HG03045 (cell line): Measurements from ENCODE around the gene MKS1.

Source experiments
- ATAC-seq: cut with Tn5 transposase; IDR thresholded peaks from one replicate; pipeline ENCODE4 v1.9.1; 2021; ENCODE audit warnings: mild to moderate bottlenecking, moderate library complexity; ENCODE audit not compliant: unreplicated experiment

MKS1 gene

GRCh38 chr17:58245428-58246103 is 26.5 kb upstream of the MKS1 start:
- ATAC-seq, result no peak

GRCh38 chr17:58244963-58245362 is 25.9 kb upstream of the MKS1 start:
- no peak for ATAC-seq

DNA sequence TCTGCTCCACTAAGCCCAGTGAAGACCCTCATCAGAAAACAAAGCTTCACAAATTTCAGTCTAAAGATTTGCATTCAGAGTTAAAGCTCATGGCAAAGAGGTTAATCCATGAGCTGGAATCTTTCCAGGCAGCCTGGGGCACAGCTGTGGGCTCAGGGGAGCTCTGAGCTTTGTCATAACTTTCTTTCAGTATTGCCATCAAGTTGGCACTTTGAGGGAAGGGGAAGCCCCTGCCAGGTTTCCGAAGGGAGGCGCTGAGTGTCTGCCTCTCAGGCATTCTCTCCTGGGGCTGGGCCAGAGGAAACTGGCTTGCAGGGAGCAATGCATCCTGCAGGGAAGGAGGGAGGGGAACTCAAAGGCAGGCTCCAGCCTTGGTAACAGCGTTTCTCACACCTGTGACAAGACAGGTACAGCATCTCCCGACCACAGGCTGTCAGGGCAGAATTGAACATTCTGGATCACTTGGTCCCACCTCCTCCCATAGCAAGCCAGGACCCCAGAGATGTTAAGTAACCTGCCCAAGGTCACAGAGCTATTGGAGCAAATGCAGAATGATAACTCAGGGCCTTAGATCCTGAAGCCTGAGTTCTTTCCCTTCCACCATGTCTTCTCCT is 23.2 kb upstream of the MKS1 start:
- ATAC-seq, result no peak

DNA sequence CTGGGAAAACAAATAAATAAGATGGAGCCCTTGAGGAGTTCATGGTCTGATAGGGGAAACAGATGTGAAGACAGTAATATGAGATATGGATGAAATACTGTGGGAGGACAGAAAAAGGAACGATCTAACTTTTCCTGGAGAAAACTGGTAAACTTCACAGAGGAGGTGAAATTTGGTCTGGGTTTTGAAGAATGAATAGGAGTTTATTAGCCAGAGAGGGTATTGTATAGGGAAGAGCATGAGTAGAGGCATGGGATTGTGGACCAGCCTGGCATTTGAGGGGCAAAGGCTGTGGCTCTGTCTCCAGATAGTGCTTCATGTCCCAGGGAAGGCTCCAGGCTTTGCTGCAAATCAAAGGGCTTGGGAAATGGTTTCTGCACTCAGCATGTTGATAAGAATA is 20.9 kb upstream of the MKS1 start:
- no peak for ATAC-seq

DNA sequence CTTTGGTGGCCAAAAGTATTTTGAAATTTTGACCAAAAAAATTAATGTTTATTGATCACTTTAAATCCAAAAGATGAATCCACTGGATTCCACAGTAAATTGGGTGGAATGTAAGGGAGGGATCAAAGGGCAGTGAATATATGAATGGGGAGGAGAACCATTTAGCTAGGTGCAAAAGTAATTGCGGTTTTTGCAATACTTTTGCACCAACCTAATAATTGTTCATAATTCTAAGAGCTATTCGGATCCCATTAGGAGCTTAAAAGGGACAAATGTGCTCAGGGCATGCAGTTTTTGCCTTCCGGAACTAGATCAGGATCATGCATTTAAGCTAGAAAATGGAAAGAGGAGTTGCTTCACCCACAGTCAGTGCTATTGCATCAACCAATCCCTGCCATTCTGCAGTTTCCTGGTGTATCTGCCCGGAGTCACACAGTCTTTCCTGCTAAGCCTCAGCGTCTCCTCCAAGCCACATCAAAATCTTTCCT is 19.1 kb upstream of the MKS1 start, which contains the start of gene LPO:
LPO (plus strand) TSS at position 438 of the 488 bp plus-strand sequence. CDS start 4,396 bp downstream, outside the sequence.
- ATAC-seq, result no peak

DNA sequence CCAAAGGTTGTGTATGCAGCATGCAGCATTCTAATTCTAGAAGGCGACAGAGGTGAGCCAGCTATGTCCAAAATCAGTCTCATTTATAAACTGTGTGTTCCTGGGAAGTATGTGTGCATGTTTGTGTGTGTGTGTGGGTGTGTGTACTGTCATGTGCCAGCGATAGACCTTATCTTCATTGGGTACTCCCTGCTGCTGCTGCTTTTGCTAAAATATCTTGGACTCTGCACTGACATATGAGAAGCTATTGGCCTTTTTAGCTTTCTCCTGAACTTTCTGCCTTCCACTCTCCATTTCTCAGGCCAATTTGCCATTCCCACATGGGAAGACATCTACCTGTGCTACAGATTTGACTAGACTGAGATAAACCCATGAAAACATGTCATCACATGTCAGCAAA is 17.3 kb upstream of the MKS1 start:
- ATAC-seq, result no peak

DNA sequence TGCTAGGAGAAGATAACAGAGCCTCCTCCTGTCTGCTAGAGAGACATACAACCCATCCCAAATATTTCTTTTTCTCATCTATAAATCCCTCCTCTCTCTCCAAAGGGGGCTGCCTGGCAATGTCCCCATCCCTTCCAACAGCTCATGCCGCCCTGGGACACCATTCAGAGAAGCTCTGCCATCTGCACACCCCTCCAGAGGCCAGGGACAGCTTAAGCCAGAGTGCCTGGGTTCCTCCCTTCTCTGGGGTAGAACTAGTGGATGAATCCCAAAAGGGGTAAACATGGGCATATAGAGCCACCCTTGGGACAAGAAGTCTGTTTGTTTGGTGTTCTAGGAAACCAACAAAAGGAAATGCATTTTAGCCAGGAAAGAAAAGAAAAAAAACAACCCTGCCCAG is 16.8 kb upstream of the MKS1 start:
- no peak for ATAC-seq

GRCh38 chr17:58234512-58234911 is 15.5 kb upstream of the MKS1 start:
- ATAC-seq, result no peak

DNA sequence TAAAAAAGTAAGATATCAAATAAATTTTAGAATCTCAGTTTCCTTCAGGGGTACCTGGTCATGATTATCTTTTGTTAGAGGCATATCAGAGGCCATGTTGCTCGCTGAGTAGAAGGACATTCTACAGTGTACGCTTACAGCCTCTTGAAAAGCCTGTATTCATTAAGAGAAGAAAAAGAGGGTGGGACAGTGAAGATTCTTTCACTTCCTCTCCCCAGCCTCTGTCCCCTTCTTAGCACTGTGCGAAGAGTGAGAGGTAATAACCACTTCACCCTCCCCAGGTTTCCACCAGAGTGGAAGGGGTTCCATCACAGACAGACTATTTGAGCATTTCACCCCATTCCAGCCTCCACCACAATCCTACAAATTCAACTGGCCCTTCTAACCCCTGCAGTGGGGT is 14.5 kb upstream of the MKS1 start:
- peak; percentile 67 for ATAC-seq

- peak; percentile 67 for ATAC-seq
Measured at GRCh38 chr17:58232707-58233156, 13.7 kb upstream of the MKS1 start.

GRCh38 chr17:58231641-58232040 is 12.6 kb upstream of the MKS1 start:
- no peak for ATAC-seq

GRCh38 chr17:58229881-58230280 is 10.8 kb upstream of the MKS1 start:
- no peak for ATAC-seq

DNA sequence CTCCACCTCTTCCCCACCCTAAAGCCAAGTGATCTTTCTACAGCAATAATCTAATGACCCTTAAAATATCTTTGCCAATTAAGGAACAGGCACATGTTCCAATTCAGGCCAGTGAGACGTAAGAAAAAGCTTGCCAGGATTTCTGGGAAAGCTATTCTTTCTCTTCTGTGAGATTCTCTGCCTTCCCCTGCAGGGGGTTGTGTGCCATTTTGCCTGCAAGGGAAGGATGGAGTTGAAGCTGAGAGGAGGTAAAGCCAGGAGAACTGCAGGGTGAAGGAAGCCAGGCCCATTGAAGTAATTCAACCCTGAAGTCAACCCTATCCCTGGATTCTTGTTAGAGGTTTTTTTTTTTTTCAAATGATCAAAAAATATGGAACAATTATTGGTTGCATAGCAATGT is 10.3 kb upstream of the MKS1 start:
- no peak for ATAC-seq

DNA sequence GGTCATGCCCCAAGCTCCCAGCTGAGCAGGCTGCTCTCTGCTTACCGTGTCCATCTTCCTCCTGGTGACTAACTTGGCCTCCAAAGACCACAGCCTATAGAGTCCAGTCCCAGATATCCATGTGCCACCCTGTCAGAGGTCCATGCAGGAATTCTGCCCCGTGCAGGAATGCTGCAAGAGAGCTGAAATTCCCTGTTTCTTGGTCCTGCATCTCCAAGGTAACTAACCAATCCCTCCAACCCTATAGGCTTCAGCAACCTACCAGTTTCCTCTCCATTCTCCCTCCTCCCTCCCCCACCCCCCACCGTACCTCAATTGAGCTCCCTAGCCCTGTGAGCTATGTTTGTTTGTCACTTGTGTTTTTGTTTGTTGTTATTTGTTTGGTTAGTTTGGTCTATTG is 9.6 kb upstream of the MKS1 start:
- ATAC-seq, result no peak

- no peak for ATAC-seq
Measured at GRCh38 chr17:58227733-58228132, 8.7 kb upstream of the MKS1 start.

DNA sequence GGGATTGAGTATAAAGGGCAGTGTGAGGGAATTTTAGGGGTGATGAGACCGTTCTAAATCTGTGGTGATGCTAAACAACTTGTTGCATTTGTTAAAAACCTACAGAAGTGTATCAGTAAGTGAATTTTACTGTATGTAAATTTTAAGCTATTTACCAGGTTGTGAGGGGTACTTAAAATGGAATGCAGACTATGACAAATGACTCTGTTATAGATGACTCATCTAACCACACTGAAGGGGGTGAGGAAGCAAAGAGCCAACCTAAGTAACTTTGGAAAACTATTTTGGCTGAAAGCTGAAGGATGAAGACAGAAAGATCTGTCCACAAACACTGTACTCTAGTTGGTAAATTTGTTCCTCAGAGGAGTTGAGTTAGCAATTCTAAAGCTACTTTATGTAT is 5.3 kb upstream of the MKS1 start:
- ATAC-seq, result no peak

GRCh38 chr17:58219789-58220183 is 731 bp upstream of the MKS1 start:
- no peak for ATAC-seq

GRCh38 chr17:58217766-58218165 is 1.3 kb downstream of the MKS1 start:
- ATAC-seq, result no peak

- ATAC-seq, result no peak
Measured at GRCh38 chr17:58215685-58216084, 3.4 kb downstream of the MKS1 start.

- no peak for ATAC-seq
Measured at GRCh38 chr17:58210922-58211321, 8.1 kb downstream of the MKS1 start.

GRCh38 chr17:58208344-58208743 is 10.7 kb downstream of the MKS1 start:
- no peak for ATAC-seq

DNA sequence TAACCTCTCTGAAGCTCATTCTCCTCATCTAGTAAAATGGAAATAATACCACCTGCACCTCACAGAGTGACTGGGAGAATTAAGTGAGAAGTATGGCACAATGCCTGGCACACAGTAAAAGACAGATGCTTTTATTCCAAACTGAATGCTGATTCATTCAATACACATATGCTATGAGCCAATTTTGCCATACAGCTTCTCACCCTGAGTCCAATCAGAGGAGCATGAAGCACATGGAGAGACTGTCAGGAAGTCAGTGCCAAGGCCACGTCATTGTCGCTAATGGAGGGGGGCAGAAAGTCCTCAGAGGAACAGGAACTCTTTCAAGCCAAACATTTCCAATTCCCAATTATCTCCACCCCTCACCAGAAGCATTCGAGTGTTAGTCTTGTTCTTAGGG is 11.6 kb downstream of the MKS1 start:
- ATAC-seq, result no peak

- no peak for ATAC-seq
Measured at GRCh38 chr17:58205936-58206335, 13.1 kb downstream of the MKS1 start.
